ENCODE measurements around the gene RRAGD. TPM values are rescaled to one million over a fixed set of nuclear protein-coding genes. Genes with fewer than 3 reads are reported as not detected.
A peak's percentile ranks its signal among the peaks of the same experiment; 100 is the strongest.
"Not testable (repeated sequence)": the region's sequence is repeated elsewhere in the genome, so short reads cannot be mapped to it uniquely, and the experiment has no call there.

Gene RRAGD
- total RNA-seq, 1 donor from 2014 or later = 9.8 TPM

- TF ChIP-seq, protein P1, sequence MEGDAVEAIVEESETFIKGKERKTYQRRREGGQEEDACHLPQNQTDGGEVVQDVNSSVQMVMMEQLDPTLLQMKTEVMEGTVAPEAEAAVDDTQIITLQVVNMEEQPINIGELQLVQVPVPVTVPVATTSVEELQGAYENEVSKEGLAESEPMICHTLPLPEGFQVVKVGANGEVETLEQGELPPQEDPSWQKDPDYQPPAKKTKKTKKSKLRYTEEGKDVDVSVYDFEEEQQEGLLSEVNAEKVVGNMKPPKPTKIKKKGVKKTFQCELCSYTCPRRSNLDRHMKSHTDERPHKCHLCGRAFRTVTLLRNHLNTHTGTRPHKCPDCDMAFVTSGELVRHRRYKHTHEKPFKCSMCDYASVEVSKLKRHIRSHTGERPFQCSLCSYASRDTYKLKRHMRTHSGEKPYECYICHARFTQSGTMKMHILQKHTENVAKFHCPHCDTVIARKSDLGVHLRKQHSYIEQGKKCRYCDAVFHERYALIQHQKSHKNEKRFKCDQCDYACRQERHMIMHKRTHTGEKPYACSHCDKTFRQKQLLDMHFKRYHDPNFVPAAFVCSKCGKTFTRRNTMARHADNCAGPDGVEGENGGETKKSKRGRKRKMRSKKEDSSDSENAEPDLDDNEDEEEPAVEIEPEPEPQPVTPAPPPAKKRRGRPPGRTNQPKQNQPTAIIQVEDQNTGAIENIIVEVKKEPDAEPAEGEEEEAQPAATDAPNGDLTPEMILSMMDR (IDR thresholded peaks at IDR 0.05; ENCODE audit: unreplicated experiment) = no peak
- Mint-ChIP-seq H3K9me3 (ENCODE audit: unreplicated experiment) (no peaks in the 10 kb centered on the region), H3K27ac (ENCODE audit: unreplicated experiment) (no peak overlapping the region), H3K4me1 (ENCODE audit: unreplicated experiment) (peaks cover 10% of the 10 kb centered on the region), H3K4me3 (ENCODE audit: unreplicated experiment) (no peak overlapping the region), H3K27me3 (ENCODE audit: unreplicated experiment) (peaks cover 1% of the 10 kb centered on the region), H3K36me3 (ENCODE audit: low read depth, unreplicated experiment) (no peaks in the 10 kb centered on the region)
- DNase-seq (ENCODE audit: low spot score) = no peak
Measured at GRCh38 chr6:89400912-89401399, 11.1 kb downstream of the RRAGD start.

GRCh38 chr6:89400050-89400449, 12.0 kb downstream of the RRAGD start:
- Mint-ChIP-seq H3K27me3 (ENCODE audit: unreplicated experiment) (peaks cover 1% of the 10 kb centered on the region), H3K9me3 (ENCODE audit: unreplicated experiment) (no peaks in the 10 kb centered on the region), H3K4me3 (ENCODE audit: unreplicated experiment) (no peak overlapping the region), H3K36me3 (ENCODE audit: low read depth, unreplicated experiment) (no peaks in the 10 kb centered on the region), H3K4me1 (ENCODE audit: unreplicated experiment) (peaks cover 10% of the 10 kb centered on the region), H3K27ac (ENCODE audit: unreplicated experiment) (no peak overlapping the region)
- DNase-seq (ENCODE audit: low spot score) = no peak
- TF ChIP-seq, protein P1 (IDR thresholded peaks at IDR 0.05; ENCODE audit: unreplicated experiment) = no peak

DNA sequence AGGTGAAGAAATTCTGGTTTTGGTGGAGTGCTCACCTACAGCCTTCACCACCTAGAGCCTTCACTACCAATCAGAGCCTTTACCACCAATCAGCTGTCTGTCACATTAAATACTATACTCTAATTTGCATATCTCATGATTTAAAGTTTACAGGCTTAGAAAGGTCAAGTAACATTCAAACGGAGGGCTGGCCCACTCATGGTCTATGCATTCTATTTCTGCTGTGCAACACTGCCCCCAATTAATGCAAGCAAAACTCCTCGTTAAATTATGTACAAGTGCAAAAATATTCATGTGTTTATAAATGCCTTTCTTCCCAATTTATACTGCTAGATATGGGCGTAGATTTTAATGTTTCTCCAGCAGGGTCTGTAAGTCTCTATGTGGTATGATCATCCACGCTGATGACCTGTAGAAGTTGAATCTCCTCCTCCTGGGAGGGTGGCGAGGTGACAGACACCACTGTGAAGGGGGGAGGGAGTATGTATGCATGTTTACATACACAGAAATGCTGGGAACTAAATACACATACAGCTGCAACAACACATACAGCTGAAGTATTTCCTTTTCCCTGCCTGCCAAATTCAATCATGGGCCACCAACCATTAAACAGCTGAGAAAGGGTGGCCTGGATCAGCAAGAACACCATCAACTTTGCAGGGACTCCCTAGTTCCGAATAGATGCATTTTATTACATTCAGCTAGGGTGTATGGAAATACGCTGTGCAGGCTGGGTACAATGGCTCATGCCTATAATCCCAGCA, 13.1 kb downstream of the RRAGD start:
- TF ChIP-seq, protein P1 (IDR thresholded peaks at IDR 0.05; ENCODE audit: unreplicated experiment) = no peak
- Mint-ChIP-seq H3K27ac (ENCODE audit: unreplicated experiment) (no peak overlapping the region), H3K4me1 (ENCODE audit: unreplicated experiment) (peaks cover 10% of the 10 kb centered on the region), H3K36me3 (ENCODE audit: low read depth, unreplicated experiment) (no peaks in the 10 kb centered on the region), H3K27me3 (ENCODE audit: unreplicated experiment) (peaks cover 1% of the 10 kb centered on the region), H3K9me3 (ENCODE audit: unreplicated experiment) (no peaks in the 10 kb centered on the region), H3K4me3 (ENCODE audit: unreplicated experiment) (no peak overlapping the region)
- no peak for DNase-seq (ENCODE audit: low spot score)

DNA sequence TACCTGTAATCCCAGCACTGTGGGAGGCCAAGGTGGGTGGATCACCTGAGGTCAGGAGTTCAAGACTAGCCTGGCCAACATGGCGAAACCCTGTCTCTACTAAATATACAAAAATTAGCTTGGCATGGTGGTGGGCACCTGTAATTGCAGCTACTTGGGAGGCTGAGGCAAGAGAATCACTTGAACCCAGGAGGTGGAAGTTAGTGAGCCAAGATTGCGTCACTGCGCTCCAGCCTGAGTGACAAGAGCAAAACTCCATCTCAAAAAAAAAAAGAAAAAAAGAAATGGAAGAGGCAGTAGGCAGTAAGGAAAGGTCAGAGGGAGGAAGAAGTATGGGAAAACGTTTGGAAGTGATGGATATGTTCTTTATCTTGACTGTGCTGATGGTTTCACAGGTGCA, 14.2 kb downstream of the RRAGD start:
- H3K4me3 Mint-ChIP-seq (ENCODE audit: unreplicated experiment); H3K36me3 Mint-ChIP-seq (ENCODE audit: low read depth, unreplicated experiment); DNase-seq (ENCODE audit: low spot score); H3K27me3 Mint-ChIP-seq (ENCODE audit: unreplicated experiment); H3K9me3 Mint-ChIP-seq (ENCODE audit: unreplicated experiment): not testable (repeated sequence)
- Mint-ChIP-seq H3K4me1 (ENCODE audit: unreplicated experiment) (peaks cover 10% of the 10 kb centered on the region), H3K27ac (ENCODE audit: unreplicated experiment) (peak overlapping the region; percentile 36)

DNA sequence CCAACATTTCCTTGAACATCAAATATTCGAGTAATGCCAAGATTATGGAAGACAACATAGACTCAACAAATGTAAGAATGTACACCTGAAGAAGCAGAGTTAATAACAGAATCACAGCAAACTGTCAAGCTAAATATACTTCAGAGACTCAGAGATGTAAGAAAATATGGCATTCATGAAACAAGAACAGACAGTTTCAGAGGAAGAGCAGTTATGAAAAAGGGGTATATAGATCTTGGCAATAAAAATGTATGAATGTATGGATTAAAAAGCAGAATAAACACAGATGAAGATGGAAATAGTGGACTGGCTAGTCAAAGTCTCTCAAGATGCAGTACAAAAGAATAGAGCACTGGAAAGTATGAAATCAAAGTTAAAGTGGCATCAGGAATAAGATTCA, 18.4 kb downstream of the RRAGD start:
- Mint-ChIP-seq H3K27ac (ENCODE audit: unreplicated experiment) (no peak overlapping the region), H3K27me3 (ENCODE audit: unreplicated experiment) (no peaks in the 10 kb centered on the region), H3K36me3 (ENCODE audit: low read depth, unreplicated experiment) (no peaks in the 10 kb centered on the region), H3K4me1 (ENCODE audit: unreplicated experiment) (no peaks in the 10 kb centered on the region), H3K4me3 (ENCODE audit: unreplicated experiment) (no peak overlapping the region), H3K9me3 (ENCODE audit: unreplicated experiment) (no peaks in the 10 kb centered on the region)
- DNase-seq (ENCODE audit: low spot score) = no peak
- TF ChIP-seq, protein P1 (IDR thresholded peaks at IDR 0.05; ENCODE audit: unreplicated experiment) = no peak

All from endothelial cell (in vitro differentiated cells).